HG03378 (cell line): ENCODE measurements around the gene RABEP1.
A peak's percentile ranks its signal among the peaks of the same experiment; 100 is the strongest.
"Not testable (repeated sequence)": the region's sequence is repeated elsewhere in the genome, so short reads cannot be mapped to it uniquely, and the experiment has no call there.

ENCODE experiments used
- ATAC-seq: cut with Tn5 transposase; IDR thresholded peaks from one replicate; pipeline ENCODE4 v1.9.1; 2021; ENCODE audit warnings: mild to moderate bottlenecking, moderate library complexity; ENCODE audit not compliant: unreplicated experiment

Gene RABEP1

DNA sequence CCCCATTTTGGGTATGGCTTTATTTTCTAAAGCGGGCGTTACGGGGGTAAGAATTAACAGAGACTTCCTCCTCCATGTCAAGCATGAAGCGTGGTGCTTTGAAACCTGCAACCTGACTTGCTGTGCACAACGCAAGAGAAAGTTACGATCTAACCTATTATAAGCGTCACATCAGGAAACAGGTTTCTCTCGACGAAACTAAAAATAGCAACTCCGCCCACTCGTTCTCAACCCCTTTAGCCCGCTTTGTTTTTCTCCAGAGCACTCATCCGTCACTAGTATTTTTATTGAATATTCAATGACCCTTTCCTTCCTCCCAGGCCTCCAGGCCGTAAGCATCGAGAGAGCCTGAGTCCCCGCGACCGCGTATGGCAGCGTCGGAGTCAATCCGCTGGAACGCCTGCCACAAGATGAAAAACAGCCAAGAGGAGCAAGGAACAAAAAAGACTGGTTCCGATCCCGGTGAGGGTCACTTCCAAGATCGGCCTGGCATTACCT is 136.8 kb downstream of the RABEP1 start:
- ATAC-seq: peak; percentile 39

DNA sequence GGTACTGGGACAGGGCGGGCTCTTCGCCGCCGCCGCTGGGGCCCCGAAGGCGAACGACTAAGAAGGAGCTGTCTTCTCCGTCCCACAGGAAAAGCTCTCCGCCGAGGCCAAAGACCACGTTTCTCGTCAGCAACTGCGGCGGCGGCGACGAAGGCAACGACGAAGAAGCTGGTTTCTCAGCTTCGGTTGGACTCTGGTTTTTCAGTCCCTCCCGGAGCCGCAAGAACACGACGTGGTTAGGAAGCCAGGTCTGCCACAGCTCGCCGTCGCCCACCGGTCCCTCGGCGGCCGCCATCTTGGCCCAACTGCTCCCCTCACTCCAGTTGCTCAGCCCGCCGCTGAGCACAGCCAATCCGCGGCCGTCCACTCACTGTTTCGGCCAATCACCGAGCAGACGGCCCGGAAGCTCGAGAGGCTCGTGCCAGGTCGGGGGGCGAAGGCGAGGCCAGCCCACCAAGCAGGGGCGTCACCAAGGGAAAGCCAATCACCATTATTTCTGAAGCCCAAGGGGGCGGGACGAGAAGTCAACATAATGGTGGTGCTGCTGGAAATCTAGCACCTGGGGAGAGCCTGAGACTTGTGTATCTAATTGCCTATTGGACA is 137.4 kb downstream of the RABEP1 start, which contains the start of gene NUP88:
NUP88 (minus strand) TSS at position 307 of the 603 bp plus-strand sequence; CDS start at position 295, 12 bp downstream.
- ATAC-seq: peak; percentile 70

DNA sequence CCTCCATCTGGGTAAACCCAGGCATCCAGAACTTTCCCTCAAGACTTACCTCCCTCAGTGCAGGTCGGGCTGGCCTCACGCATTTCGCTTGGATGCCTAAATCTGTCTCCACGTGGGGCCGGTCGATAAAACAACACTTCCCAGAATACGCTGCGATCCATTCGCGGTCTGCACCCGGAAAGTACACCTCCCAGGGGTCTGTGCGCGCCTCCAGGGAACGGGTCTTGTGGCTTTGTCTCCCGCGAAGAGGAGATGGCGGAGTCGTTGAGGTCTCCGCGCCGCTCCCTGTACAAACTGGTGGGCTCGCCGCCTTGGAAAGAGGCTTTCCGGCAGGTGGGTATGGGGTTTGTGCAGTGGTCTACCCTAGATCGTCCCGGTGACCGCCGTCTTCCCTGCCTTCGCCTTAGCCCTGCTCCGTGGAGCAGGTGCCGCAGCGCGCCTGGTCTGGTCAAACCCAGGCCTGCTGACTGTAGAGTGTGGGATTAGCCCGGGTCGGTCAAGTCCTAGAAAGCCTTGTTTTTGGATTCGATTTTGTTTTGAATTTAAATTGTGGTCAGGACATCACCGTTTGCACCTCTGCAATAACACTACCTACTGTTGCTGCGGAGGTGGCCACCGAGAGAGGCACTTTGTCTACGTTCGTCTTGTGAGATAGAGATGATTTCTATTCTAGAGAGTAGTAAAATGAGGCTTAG is 138.0 kb downstream of the RABEP1 start, which contains the start of gene RPAIN:
RPAIN (plus strand) TSS at position 224 of the 695 bp plus-strand sequence; CDS start at position 253, 29 bp downstream.
- ATAC-seq: peak; percentile 44

DNA sequence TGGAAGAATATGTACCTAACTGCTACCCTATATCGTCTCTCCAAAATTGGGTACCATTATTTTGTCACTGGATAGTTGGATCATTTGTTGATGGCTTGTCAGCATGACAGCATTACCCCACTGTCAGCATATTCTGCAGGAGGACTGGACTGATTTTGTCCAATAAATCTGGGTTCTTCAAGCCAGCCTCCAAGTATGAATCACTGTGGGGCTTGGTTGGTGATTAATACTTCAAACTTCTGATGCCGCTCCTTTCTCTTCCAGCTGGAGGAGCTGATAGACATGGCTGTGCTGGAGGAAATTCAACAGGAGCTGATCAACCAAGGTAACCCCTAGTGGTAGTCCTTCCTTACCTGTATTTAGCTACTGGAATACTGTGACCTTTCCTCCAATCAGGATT is 140.4 kb downstream of the RABEP1 start:
- no peak for ATAC-seq

DNA sequence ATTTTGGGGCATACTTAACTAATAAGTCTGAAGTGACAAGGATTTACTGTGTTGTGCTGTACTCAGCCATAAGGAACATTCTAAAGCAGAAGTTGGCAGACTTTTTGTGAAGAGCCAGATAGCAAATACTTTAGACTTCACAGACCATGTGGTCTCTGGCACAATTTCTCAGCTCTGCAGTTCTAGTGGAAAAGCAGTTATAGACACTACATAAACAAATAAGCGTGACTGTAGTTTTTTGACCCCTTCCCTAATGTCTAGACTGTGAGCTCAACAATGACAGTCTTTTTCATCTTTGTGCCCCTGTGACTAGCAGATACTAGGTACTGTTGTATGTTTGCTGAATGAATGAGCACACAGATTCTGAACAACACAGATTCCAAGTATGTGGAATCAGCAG is 142.8 kb downstream of the RABEP1 start:
- no peak for ATAC-seq

DNA sequence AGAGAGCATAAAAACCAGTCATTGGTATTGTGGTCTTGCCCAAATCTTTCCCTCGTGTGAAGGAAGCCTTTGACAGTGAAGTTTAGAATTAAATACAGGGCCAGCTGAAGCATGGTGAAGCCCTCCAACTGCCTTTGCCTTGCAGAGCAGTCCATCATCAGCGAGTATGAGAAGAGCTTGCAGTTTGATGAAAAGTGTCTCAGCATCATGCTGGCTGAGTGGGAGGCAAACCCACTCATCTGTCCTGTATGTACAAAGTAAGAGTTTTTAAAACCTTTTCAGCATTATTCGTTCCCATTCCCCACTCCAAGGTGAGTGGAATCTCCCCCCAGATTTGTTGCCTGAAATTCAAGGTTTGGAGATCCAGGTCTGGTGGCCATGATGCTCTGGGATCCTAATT is 143.7 kb downstream of the RABEP1 start:
- ATAC-seq: no peak

DNA sequence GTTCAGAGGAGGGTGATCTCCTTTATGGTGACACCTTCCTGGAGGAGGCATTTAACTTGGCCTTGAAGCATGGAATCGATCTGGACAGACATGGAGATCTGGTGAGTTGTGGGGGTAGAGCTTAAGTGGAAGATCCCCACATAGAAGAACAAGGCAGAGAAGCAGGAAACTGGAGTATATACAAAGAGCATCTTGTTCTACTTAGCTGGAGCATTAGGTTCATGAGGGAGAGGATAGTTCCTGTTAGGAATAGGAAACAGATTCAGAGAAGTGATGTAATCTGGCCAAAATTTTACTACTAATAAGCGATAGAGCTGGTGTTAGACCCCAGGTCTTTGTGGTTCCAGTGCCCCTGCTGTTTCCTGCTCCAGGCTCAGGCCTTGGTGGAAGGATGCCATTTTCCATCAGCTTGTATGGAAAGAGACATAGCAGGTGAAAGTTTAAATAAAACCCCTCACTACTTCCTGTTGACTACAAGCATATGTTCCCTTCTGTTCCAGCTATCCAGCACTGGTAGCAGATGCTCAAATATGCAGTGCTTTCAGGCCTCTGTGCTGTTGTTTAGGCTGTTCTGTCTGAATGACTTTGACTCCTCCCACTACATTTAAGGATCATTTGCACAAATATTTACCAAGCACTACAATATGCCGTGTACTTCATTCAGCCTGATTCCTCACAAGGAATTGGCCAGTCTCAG is 147.3 kb downstream of the RABEP1 start:
- ATAC-seq: no peak

DNA sequence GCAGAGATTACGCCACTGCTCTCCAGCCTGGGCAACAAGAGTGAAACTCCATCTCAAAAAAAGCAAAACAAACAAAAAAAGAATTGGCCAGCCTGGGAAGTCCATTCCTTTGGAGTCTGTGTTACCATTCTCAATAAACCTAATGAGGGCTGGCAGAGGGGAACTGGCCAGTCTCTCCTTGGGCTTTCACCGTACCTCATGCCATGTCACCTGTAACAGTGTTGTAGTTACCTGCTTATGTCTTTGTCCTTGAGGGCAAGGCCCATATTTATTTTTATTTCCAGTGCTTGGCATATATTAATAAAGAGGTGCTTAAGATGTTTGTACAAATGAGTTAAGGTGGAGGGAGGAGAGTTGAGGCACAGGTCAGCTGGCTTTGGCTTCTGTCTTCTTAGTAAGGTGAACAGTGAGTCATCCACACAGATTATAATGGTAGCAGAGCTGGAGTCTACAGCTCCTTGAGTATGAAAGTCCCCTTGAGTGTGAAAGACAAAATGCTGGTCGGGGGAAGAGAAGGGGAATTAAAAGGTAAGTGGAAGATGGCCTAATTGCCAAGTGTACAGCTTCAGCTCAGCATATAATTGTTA is 148.4 kb downstream of the RABEP1 start:
- ATAC-seq: no peak

DNA sequence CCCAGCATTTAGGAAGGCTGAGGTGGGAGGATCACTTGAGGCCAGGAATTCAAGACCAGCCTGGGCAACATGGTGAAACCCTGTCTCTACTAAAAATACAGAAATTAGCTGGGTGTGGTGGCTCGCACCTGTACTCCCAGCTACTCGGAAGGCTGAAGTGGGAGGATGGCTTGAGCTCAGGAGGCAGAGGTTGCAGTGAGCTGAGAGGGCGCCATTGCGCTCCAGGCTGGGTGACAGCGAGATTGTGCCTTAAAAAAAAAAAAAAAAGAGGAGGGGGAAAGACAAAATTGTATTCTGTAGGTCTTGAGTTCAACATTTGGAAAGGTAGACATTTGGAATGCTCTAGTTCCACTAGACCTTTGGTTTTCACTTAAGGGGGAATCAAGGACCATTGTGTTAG is 149.2 kb downstream of the RABEP1 start:
- ATAC-seq: not testable (repeated sequence)

DNA sequence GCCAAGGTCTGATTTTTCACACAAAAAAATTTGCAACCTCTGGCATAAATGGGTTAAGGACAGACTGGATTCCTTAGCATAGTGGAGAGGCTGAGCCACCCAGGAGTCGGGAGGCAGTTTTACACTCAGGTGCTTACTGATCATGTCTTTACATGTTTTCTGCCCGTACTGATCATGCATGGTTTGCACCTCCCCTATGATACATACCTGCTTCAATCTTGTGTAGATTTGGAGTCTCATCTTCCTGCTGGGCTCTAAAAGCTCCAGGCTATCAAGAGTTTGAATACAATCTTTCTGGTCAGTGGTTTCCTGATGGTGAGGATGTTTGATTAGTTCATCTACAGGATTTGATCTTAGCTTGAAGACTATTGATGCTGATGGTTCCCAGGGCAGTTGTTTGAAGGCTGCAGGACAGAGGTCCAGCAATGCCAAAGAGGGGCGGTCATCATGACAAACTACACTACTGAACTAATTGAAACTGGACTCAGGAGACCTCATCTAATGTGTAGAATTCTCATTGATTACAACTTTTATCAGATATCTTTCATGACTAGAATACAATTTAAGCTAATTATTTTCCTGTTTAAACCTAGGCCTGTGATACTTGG is 150.0 kb downstream of the RABEP1 start:
- no peak for ATAC-seq

DNA sequence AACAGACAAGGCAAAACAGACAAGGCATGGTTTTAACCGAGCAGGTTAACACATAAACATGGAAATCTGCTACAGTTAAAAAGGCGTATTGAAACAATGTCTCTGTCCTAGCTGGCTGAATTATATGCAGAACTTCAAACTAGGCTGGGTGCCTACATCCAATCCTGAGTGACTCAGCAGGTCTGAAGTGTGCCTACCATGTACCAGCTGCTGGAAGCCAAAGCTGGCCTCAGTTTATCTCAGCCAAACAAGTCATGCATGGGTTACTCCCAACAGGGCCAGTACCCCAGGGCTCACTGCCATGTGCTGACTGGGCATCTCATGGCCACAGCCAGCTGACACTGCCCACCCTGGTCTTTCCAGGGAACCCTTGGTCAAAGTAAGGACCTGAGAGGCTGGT is 152.9 kb downstream of the RABEP1 start:
- ATAC-seq: no peak
